ENCODE results near the gene NCOR2. TPM values are rescaled to one million over a fixed set of nuclear protein-coding genes. Genes with fewer than 3 reads are reported as not detected.

The NCOR2 gene
- total RNA-seq, 1 experiment from 2014 or later: 153 TPM

DNA sequence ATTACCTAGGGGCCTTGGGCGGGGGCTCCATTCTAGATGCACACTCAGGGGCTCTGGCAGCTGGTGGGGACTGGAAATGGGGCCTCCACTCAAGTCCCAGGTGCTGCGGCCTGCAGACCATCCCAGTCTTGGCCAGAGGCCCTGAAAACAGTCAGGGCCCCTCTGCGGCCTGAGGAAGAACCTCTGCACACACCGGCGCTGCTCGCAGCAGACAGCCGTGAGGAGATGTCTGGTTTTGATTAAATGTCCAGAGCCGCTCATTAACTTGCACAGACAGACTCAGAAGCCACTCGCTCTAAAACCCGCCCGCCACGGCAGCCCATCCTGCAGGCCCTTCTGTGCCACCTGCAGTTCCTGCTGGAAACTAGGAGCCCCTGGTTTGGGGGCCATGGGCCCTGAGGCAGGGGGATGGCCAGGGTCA is 36.4 kb upstream of the NCOR2 start:
- POLR2A ChIA-PET: no interaction called here
- Histone ChIP-seq H3K36me3 (ENCODE audit: control insufficient read depth in 1 of 2, insufficient read depth in 2 of 2, low read length in 2 of 2) (no peaks in the 10 kb centered on the region), H3K9ac (ENCODE audit: low read length) (no peak overlapping the region), H3K27me3 (ENCODE audit: insufficient read depth, low read length) (no peaks in the 10 kb centered on the region), H3K4me2 (ENCODE audit: low read length) (no peak overlapping the region), H3K9me3 (ENCODE audit: control insufficient read depth in 1 of 2, insufficient read depth in 1 of 2, low read depth in 1 of 2, low read length in 2 of 2) (no peaks in the 10 kb centered on the region), H3K4me3 (replicated peaks in 1 of 2; ENCODE audit: low read depth in 1 of 2, low read length in 2 of 2) (no peak overlapping the region), H3K4me1 (ENCODE audit: control insufficient read depth in 1 of 2, insufficient read depth in 2 of 2, low read length in 2 of 2) (peaks cover 12 to 18% of the 10 kb centered on the region in 2 experiments), H3K79me2 (ENCODE audit: insufficient read depth, low read length) (no peaks in the 10 kb centered on the region), H4K20me1 (ENCODE audit: insufficient read depth) (no peaks in the 10 kb centered on the region), H2AFZ (ENCODE audit: low read depth, low read length, poor library complexity, severe bottlenecking) (no peak overlapping the region), H3K27ac (ENCODE audit: low read depth, low read length) (no peak overlapping the region), H3K9me2 (ENCODE audit: insufficient read depth) (no peaks in the 10 kb centered on the region)
- CTCF ChIA-PET: no interaction called here
- ATAC-seq: no peak
- RAD21 ChIA-PET (ENCODE audit: low non-redundant PET in 1 of 2, low total read pairs in 2 of 2, uncharacterized antibody in 2 of 2, unreplicated experiment in 2 of 2): no interaction called here
- no TSS peak for BruUV-seq (replicated peaks)
- intact Hi-C loops (cut with micrococcal nuclease): no loop called here
- TF ChIP-seq YY1 (IDR thresholded peaks at IDR 0.05; ENCODE audit: extremely low read depth, insufficient replicate concordance, low read depth, low read length): no peak
- no peak for TF ChIP-seq SIN3A (IDR thresholded peaks at IDR 0.05; ENCODE audit: low read depth)
- no peak for TF ChIP-seq ZNF274 (IDR thresholded peaks at IDR 0.05; ENCODE audit: low read depth, low read length)
- TF ChIP-seq EZH2 (IDR thresholded peaks at IDR 0.05): no peak
- TF ChIP-seq ZFX (IDR thresholded peaks at IDR 0.05): no peak
- TF ChIP-seq, protein P1, sequence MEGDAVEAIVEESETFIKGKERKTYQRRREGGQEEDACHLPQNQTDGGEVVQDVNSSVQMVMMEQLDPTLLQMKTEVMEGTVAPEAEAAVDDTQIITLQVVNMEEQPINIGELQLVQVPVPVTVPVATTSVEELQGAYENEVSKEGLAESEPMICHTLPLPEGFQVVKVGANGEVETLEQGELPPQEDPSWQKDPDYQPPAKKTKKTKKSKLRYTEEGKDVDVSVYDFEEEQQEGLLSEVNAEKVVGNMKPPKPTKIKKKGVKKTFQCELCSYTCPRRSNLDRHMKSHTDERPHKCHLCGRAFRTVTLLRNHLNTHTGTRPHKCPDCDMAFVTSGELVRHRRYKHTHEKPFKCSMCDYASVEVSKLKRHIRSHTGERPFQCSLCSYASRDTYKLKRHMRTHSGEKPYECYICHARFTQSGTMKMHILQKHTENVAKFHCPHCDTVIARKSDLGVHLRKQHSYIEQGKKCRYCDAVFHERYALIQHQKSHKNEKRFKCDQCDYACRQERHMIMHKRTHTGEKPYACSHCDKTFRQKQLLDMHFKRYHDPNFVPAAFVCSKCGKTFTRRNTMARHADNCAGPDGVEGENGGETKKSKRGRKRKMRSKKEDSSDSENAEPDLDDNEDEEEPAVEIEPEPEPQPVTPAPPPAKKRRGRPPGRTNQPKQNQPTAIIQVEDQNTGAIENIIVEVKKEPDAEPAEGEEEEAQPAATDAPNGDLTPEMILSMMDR (IDR thresholded peaks at IDR 0.05 in 2 of 3, conservative IDR thresholded peaks at IDR 0.05 in 1 of 3; ENCODE audit: borderline replicate concordance in 1 of 3, insufficient read depth in 1 of 3, low read depth in 2 of 3, low read length in 2 of 3): no peak
- no peak for TF ChIP-seq FOSL1 (IDR thresholded peaks at IDR 0.05; ENCODE audit: low read depth)
- no peak for TF ChIP-seq RAD21 (IDR thresholded peaks at IDR 0.05; ENCODE audit: low read depth)
- TF ChIP-seq, protein P2, sequence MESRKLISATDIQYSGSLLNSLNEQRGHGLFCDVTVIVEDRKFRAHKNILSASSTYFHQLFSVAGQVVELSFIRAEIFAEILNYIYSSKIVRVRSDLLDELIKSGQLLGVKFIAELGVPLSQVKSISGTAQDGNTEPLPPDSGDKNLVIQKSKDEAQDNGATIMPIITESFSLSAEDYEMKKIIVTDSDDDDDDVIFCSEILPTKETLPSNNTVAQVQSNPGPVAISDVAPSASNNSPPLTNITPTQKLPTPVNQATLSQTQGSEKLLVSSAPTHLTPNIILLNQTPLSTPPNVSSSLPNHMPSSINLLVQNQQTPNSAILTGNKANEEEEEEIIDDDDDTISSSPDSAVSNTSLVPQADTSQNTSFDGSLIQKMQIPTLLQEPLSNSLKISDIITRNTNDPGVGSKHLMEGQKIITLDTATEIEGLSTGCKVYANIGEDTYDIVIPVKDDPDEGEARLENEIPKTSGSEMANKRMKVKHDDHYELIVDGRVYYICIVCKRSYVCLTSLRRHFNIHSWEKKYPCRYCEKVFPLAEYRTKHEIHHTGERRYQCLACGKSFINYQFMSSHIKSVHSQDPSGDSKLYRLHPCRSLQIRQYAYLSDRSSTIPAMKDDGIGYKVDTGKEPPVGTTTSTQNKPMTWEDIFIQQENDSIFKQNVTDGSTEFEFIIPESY (IDR thresholded peaks at IDR 0.05; ENCODE audit: extremely low read depth, insufficient replicate concordance, low read length): no peak
- TF ChIP-seq, protein P3, sequence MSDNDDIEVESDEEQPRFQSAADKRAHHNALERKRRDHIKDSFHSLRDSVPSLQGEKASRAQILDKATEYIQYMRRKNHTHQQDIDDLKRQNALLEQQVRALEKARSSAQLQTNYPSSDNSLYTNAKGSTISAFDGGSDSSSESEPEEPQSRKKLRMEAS (IDR thresholded peaks at IDR 0.05): no peak
- no peak for TF ChIP-seq SRF (IDR thresholded peaks at IDR 0.05; ENCODE audit: low read depth)
- no peak for TF ChIP-seq POLR2AphosphoS5 (IDR thresholded peaks at IDR 0.05; ENCODE audit: low read depth, low read length)
- TF ChIP-seq, protein P4, sequence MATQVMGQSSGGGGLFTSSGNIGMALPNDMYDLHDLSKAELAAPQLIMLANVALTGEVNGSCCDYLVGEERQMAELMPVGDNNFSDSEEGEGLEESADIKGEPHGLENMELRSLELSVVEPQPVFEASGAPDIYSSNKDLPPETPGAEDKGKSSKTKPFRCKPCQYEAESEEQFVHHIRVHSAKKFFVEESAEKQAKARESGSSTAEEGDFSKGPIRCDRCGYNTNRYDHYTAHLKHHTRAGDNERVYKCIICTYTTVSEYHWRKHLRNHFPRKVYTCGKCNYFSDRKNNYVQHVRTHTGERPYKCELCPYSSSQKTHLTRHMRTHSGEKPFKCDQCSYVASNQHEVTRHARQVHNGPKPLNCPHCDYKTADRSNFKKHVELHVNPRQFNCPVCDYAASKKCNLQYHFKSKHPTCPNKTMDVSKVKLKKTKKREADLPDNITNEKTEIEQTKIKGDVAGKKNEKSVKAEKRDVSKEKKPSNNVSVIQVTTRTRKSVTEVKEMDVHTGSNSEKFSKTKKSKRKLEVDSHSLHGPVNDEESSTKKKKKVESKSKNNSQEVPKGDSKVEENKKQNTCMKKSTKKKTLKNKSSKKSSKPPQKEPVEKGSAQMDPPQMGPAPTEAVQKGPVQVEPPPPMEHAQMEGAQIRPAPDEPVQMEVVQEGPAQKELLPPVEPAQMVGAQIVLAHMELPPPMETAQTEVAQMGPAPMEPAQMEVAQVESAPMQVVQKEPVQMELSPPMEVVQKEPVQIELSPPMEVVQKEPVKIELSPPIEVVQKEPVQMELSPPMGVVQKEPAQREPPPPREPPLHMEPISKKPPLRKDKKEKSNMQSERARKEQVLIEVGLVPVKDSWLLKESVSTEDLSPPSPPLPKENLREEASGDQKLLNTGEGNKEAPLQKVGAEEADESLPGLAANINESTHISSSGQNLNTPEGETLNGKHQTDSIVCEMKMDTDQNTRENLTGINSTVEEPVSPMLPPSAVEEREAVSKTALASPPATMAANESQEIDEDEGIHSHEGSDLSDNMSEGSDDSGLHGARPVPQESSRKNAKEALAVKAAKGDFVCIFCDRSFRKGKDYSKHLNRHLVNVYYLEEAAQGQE (IDR thresholded peaks at IDR 0.05; ENCODE audit: low read depth): no peak
- no peak for TF ChIP-seq ATF3 (IDR thresholded peaks at IDR 0.05)
- no peak for TF ChIP-seq TCF7L2 (IDR thresholded peaks at IDR 0.05; ENCODE audit: borderline replicate concordance, extremely low read depth, insufficient read depth, insufficient read length)
- no peak for TF ChIP-seq CBX3 (IDR thresholded peaks at IDR 0.05; ENCODE audit: low read depth)
- no peak for TF ChIP-seq SP1 (IDR thresholded peaks at IDR 0.05; ENCODE audit: low read depth)
- DNase-seq (ENCODE audit: low read depth, low spot score): no peak

Data from HCT116 (cell line).